GM19023 (cell line): ENCODE results near the gene ZNF774.
"Not testable (repeated sequence)": the region's sequence is repeated elsewhere in the genome, so short reads cannot be mapped to it uniquely, and the experiment has no call there.

Experiments
- ATAC-seq: cut with Tn5 transposase; IDR thresholded peaks from one replicate; pipeline ENCODE4 v1.9.1; 2021; ENCODE audit warnings: mild to moderate bottlenecking, moderate library complexity; ENCODE audit not compliant: unreplicated experiment

Gene ZNF774

GRCh38 chr15:90352107-90352893 lies at the start of gene ZNF774:
Gene ZNF774, plus strand, starts transcription at chr15:90352284. Its CDS starts 2,377 bp downstream, at chr15:90354661.
- peak; percentile 100 for ATAC-seq

GRCh38 chr15:90305355-90305754 lies 46.7 kb upstream of the ZNF774 start:
- not testable (repeated sequence) for ATAC-seq

- no peak for ATAC-seq
Observed at GRCh38 chr15:90305932-90306331, 46.2 kb upstream of the ZNF774 start.

- ATAC-seq = peak; percentile 71
Observed at GRCh38 chr15:90306560-90306959, 45.5 kb upstream of the ZNF774 start.

GRCh38 chr15:90307661-90308060 lies 44.4 kb upstream of the ZNF774 start:
- no peak for ATAC-seq

GRCh38 chr15:90309020-90309419 lies 43.1 kb upstream of the ZNF774 start:
- no peak for ATAC-seq

GRCh38 chr15:90315278-90315982 lies 36.7 kb upstream of the ZNF774 start:
- no peak for ATAC-seq

GRCh38 chr15:90316139-90316538 lies 35.9 kb upstream of the ZNF774 start:
- no peak for ATAC-seq

- ATAC-seq = no peak
Observed at GRCh38 chr15:90318591-90318990, 33.5 kb upstream of the ZNF774 start.

- ATAC-seq = no peak
Observed at GRCh38 chr15:90320062-90320884, 31.8 kb upstream of the ZNF774 start.

- ATAC-seq = no peak
Observed at GRCh38 chr15:90320885-90321278, 31.2 kb upstream of the ZNF774 start.

- no peak for ATAC-seq
Observed at GRCh38 chr15:90322538-90322937, 29.5 kb upstream of the ZNF774 start.

GRCh38 chr15:90325726-90326125 lies 26.4 kb upstream of the ZNF774 start:
- ATAC-seq = no peak

- no peak for ATAC-seq
Observed at GRCh38 chr15:90326441-90326840, 25.6 kb upstream of the ZNF774 start.

- no peak for ATAC-seq
Observed at GRCh38 chr15:90327311-90327710, 24.8 kb upstream of the ZNF774 start.

- no peak for ATAC-seq
Observed at GRCh38 chr15:90334304-90334731, 17.8 kb upstream of the ZNF774 start.

- ATAC-seq = no peak
Observed at GRCh38 chr15:90336705-90337141, 15.4 kb upstream of the ZNF774 start.

GRCh38 chr15:90337256-90337655 lies 14.8 kb upstream of the ZNF774 start:
- no peak for ATAC-seq

GRCh38 chr15:90338532-90338931 lies 13.6 kb upstream of the ZNF774 start:
- ATAC-seq = no peak

- no peak for ATAC-seq
Observed at GRCh38 chr15:90340345-90340744, 11.7 kb upstream of the ZNF774 start.

GRCh38 chr15:90343302-90343790 lies 8.7 kb upstream of the ZNF774 start:
- no peak for ATAC-seq
